ENCODE data around the gene ZNF648.
"Not testable (repeated sequence)": the region's sequence is repeated elsewhere in the genome, so short reads cannot be mapped to it uniquely, and the experiment has no call there.

ZNF648 gene, protein sequence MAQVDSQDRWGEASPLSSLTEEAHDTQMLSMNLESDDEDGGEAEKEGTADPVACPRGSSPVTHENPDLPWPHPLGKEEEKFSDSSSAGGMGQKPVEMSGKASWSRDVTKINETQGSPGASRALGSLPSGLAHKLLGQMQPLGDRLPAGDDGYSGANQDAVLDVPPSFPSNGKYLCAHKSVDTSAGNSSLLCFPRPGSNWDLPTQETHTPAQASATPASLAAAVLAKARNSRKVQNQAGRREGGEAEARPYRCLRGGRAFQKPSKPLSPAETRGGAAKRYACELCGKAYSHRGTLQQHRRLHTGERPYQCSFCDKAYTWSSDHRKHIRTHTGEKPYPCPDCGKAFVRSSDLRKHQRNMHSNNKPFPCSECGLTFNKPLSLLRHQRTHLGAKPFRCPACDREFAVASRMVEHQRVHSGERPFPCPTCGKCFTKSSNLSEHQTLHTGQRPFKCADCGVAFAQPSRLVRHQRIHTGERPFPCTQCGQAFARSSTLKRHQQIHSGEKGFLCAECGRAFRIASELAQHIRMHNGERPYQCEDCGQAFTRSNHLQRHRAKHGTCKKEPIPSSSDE

GRCh38 chr1:182061594-182061993, at the start of gene ZNF648:
Gene ZNF648, minus strand, starts transcription at chr1:182061712. Its CDS starts 3,702 bp downstream, at chr1:182058010.
- no peak for DNase-seq (ENCODE audit: low spot score)

- DNase-seq (ENCODE audit: low spot score) = no peak
These were observed 49.1 kb upstream of the ZNF648 start for GRCh38 chr1:182110635-182111034.

DNA sequence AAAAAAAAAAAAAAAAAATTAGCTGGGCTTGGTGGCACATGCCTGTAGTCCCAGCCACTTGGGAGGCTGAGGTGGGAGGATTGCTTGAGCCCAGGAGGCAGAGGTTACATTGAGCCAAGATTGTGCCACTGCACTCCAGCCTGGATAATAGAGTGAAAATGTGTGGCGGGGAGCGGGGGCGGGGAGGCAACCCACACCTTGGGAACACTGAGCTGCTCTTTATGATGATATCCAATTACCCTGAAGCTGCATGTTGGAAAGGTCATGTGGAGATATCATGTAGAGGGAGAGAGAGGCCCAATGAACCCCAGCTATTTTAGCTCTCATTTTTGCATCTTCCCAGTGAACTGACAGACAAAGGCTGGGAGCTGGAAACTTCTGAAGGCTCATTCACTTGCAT, 48.3 kb upstream of the ZNF648 start:
- DNase-seq (ENCODE audit: low spot score) = no peak

DNA sequence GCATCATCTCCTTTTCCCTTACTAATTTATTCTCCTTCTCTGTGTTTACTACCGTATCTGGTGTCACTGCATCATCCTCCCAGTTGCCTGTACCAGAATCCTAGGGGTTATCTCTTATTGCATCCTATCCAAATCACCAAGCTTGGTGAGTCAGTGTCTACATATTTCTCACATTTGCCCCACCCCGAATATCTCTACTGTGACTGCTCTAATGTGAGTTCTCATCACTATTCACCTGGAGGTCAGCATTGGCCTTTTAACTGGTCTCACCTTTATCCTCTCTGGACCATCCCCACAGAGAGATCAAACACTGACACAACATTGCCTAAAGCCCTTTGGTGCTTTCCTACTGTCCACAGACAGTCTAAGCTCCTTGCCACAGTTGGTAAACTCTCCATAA, 45.7 kb upstream of the ZNF648 start:
- no peak for DNase-seq (ENCODE audit: low spot score)

DNA sequence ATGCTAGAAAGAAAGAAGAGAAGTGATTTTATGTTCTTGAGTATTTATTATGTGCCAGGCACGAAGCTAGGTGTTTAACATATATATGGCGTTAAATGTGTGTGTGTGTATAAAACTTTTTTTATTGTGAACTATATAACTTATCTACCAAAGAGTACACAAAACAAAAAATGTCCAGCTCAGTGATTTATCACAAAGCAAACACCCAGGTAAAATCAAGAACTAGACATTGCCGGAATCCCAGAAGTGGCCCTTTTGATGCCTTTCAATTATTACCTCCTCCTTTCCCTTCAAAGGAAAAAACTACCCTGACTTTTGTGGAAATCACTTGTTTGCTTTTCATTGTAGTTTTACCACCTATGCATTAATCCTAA, 40.5 kb upstream of the ZNF648 start:
- no peak for DNase-seq (ENCODE audit: low spot score)

DNA sequence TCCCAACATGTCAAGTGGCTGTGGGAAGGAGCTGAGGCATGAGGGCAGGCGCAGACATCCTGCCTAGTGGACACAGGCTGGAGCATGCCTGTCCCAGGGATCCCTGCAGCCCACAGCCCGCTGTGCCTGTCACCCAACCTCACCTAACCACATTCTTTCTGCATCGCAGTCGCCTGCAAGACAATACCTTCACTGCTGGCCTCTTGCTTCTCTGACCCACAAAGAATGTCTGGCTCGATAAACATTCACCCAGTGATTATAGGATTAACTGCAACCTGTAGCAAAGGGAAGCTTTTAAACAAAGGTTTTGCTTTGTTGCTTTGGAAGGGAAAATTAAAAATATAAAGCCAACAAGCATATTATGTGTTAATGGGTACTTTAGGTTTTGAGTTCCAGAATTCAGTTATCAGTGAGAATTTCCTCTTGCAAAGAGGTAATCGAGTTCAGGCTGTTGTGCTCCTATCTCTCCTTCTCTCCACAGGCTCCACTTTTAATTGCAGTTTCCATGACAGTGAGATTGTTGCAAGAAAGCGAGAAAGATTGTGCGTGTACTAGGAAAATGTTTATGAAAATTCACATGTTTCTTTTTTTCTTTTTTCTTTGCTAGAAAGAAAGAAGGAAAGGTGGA, 40.0 kb upstream of the ZNF648 start:
- DNase-seq (ENCODE audit: low spot score) = peak; percentile 79

GRCh38 chr1:182098301-182098700, 36.8 kb upstream of the ZNF648 start:
- no peak for DNase-seq (ENCODE audit: low spot score)

- DNase-seq (ENCODE audit: low spot score) = no peak
These were observed 34.4 kb upstream of the ZNF648 start for GRCh38 chr1:182095946-182096345.

DNA sequence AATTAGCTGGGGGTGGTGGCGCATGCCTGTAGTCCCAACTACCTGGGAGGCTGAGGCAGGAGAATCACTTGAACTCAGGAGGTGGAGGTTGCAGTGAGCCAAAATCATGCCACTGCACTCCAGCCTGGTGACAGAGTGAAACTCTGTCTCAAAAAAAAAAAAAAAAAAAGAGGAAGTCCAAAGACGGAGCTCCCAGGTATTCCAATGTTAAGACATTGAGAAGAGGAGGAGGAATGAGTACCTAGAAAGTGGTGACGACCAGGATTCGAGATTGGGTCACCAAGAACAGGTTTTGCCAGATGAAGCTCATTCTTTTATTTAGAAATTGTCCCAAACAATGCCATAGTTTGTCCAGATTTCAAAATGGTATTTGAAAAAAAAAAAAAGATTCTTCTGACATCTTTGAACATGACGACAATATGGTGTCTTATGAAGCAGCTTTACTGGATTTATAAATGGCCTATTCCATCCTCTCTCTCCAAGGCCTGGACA, 33.0 kb upstream of the ZNF648 start:
- not testable (repeated sequence) for DNase-seq (ENCODE audit: low spot score)

- DNase-seq (ENCODE audit: low spot score) = no peak
These were observed 32.3 kb upstream of the ZNF648 start for GRCh38 chr1:182093781-182094180.

- DNase-seq (ENCODE audit: low spot score) = no peak
These were observed 30.8 kb upstream of the ZNF648 start for GRCh38 chr1:182092336-182092735.

DNA sequence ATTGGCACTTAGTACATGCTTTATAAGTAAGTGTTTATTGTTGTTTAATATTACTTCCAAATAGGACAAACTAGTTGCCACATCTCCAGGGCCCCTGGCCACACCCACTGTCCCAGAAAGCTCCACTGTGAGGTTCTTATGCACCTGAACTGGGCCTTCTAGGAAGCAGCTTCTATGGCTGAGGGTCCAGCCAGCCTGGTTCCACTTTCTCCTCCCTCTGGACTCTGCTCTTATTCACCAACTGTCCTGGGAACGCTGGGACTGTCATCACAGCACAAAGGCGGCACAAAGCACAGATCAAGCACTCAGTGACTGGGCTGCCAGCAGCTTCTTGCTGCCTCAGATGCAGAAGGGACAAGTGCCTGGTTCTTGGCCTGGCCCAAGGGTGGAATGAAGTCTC, 29.6 kb upstream of the ZNF648 start:
- DNase-seq (ENCODE audit: low spot score) = no peak

DNA sequence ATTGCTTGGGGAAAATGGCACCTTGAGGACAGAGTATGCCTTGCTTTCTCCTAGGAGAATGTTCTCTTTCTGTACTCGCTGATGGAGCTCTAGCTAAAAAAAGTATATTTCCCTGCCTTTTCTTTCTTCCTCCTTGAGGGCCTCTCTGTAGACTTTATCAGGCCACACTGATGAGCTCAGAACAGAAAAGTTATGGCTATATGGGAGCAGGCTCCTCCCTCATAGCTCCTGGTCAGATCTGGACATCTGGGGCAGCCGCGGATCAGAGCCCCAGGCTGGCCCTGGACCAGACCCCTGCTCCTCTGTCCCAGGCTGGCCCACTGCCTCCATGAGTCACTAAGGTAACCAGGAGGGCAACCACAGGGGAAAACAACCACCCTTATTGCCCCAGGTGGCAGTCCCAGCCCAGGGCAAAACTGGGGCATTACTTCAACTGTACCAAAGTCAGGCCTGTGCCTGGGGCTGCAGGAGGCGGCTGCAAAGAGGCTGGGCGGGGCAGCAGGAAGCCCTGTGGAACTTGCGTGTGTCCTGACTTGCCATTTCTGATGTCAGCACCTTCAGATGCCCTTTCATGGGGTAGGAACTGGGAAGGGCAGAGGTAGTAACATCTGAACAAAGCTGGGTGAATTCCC, 26.3 kb upstream of the ZNF648 start:
- no peak for DNase-seq (ENCODE audit: low spot score)

GRCh38 chr1:182087304-182087703, 25.8 kb upstream of the ZNF648 start:
- no peak for DNase-seq (ENCODE audit: low spot score)

GRCh38 chr1:182086620-182087019, 25.1 kb upstream of the ZNF648 start:
- no peak for DNase-seq (ENCODE audit: low spot score)

DNA sequence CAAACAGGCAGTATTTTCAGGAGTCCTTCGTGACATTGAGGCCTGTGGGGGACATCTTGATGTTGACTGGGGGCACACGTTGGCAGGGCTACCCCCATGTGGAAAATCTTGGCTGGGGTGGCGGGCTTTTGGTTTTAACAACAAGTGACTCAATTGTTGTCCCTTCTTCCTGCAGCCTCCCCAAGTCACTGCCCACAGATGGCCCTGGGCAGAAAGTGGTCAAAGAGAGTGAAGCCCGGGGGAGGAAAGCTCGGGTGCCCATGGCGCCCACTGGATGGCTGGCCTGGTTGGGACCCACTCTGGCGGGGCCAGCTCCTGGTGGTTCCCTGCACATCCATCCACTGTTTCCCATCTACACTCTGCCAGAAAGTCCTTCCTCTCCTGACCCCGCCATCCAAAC, 24.6 kb upstream of the ZNF648 start:
- no peak for DNase-seq (ENCODE audit: low spot score)

GRCh38 chr1:182085726-182086125, 24.2 kb upstream of the ZNF648 start:
- no peak for DNase-seq (ENCODE audit: low spot score)

DNA sequence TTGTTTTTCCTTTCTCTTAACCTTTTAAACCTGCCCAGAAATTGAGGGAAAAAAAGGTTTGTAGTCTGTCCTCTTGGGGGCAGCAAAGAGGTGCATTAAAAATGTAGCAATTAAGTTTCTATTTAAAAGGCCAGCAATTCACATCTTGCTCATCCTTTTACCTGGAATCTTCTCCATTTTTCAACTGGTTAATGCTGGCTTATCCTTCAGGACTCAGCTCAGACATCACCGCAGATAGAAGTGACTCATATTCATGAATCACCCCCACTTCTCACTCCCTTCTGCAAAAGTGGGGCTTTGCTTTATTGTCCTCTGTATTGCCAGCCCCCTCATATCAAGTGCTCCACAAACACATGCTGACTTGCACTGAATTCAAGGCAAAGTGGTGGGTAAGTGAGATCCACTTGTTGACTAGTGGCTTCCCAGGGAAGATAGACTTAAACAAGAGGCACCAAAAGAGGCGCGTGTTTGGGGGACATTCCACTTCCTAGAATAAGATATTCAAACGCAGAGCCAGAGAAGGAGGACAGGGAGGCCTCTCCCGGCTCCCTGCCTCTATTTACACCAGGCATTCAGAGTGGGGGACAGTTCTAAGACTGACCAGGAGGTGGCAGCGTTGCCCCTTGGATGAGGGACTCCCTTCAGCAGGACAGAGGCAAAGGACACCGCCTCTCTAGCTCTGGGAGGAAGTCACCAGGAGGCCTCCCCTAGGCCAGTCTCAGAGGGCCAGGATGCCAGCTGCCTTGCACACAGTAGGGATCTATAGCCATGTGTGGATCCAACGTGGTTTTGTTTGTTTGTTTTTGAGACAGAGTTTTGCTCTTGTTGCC, 23.2 kb upstream of the ZNF648 start:
- DNase-seq (ENCODE audit: low spot score) = peak; percentile 91

- DNase-seq (ENCODE audit: low spot score) = no peak
These were observed 22.5 kb upstream of the ZNF648 start for GRCh38 chr1:182083851-182084486.

GRCh38 chr1:182080955-182081582, 19.6 kb upstream of the ZNF648 start:
- no peak for DNase-seq (ENCODE audit: low spot score)

DNA sequence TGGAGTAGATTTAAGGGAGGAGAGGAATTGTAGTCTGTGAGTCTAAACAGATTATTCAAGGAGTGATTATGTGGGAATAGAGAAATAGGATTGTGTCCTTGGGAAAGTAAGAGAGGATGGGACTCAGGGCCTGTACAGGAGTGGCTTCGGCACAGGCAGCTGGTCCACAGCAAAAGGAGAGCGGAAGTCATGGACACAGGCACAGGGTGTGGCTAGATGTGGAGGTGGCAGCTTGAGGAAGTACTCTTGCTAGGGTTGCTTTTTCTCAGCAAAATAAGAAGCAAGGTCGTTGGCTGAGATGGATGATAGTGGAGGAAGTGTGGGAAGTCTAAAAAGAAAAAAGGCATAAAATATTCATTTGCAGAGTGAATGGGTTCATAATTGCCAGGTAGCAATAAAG, 18.5 kb upstream of the ZNF648 start:
- DNase-seq (ENCODE audit: low spot score) = no peak

Measured in ecto neural progenitor cell (in vitro differentiated cells).